ENCODE results near the gene PAEP.

The PAEP gene

DNA sequence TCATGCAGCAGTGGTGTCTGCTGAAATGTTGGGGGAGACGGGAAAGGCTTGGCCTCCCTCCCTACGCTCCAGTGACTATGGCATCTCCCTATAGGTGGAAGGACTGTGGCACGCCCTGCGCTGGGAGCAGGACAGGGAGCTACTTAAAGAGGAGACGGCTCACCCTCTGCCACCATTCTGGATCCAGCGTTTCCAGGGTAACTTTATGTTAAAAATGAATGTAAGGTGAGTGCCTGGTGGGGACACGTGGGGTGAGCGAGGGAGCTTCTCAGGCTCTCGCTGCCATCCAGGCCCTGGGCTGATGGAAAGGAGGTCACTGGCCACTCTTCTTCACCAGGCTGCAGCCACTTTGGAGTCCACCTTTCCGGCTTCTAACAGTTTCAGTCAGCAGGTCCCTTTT lies 15.7 kb downstream of the PAEP start:
- TF ChIP-seq, protein P1, sequence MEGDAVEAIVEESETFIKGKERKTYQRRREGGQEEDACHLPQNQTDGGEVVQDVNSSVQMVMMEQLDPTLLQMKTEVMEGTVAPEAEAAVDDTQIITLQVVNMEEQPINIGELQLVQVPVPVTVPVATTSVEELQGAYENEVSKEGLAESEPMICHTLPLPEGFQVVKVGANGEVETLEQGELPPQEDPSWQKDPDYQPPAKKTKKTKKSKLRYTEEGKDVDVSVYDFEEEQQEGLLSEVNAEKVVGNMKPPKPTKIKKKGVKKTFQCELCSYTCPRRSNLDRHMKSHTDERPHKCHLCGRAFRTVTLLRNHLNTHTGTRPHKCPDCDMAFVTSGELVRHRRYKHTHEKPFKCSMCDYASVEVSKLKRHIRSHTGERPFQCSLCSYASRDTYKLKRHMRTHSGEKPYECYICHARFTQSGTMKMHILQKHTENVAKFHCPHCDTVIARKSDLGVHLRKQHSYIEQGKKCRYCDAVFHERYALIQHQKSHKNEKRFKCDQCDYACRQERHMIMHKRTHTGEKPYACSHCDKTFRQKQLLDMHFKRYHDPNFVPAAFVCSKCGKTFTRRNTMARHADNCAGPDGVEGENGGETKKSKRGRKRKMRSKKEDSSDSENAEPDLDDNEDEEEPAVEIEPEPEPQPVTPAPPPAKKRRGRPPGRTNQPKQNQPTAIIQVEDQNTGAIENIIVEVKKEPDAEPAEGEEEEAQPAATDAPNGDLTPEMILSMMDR (conservative IDR thresholded peaks at IDR 0.05; ENCODE audit: low read depth, low read length), result no peak
- H3K4me3 ChIP-seq (ENCODE audit: low read length), result no peak overlapping the region
- DNase-seq (ENCODE audit: low read depth), result no peak

DNA sequence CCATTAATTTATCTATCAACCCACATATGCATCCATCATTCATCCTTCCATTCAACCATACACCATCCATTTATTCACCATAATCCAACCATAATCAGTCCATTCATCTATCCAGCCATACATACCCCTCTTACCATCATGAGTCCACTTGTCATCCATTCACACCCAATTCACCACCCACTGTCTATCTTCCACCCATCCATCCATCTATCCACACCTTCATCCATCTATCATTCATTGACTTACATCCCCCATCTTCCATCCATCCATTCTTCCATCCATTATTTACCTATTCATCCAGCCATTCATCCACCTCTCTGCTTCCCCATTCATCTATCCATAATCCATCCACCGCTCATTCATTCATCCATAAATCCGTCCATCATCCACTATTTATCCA lies 17.8 kb downstream of the PAEP start:
- no peak overlapping the region for H3K4me3 ChIP-seq (ENCODE audit: low read length)
- TF ChIP-seq, protein P1 (conservative IDR thresholded peaks at IDR 0.05; ENCODE audit: low read depth, low read length), result no peak
- DNase-seq (ENCODE audit: low read depth), result no peak

DNA sequence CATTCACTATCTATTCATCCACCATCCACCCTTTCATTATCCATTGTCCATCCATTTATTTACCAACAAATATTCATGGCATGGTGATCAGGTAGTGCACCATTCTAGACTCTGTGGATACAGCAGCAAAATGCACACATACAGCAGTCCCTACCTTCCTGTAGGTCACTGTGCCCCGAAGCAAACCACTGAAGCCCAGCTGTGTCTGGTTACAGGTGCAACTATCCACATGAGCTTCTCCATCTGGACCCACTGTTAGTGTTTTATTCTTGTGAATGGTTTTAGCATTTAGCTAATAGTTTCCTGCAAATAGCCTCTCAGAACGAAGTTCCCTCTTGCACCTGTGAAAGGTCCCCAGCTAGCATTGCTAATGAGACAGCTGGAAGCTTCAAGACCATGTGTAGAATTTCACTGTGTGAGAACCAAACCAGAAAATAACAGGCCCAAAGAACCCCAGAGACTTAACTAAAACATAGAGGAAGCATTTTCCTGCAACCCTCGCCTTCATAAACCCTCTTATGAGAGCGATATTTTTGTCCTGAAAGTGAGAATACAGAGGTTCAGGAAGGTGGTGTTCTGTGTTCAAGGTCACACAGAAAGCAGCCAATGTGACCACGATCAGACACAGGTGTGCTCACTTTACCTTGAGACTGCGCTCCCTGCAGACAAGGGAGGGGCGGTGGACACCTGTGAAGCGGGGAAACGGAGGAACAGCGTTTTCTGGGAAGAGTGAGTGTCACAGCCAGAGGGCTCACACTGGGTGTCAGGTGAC lies 18.5 kb downstream of the PAEP start:
- DNase-seq (ENCODE audit: low read depth), result no peak
- no peak overlapping the region for H3K4me3 ChIP-seq (ENCODE audit: low read length)
- TF ChIP-seq, protein P1 (conservative IDR thresholded peaks at IDR 0.05; ENCODE audit: low read depth, low read length), result no peak

DNA sequence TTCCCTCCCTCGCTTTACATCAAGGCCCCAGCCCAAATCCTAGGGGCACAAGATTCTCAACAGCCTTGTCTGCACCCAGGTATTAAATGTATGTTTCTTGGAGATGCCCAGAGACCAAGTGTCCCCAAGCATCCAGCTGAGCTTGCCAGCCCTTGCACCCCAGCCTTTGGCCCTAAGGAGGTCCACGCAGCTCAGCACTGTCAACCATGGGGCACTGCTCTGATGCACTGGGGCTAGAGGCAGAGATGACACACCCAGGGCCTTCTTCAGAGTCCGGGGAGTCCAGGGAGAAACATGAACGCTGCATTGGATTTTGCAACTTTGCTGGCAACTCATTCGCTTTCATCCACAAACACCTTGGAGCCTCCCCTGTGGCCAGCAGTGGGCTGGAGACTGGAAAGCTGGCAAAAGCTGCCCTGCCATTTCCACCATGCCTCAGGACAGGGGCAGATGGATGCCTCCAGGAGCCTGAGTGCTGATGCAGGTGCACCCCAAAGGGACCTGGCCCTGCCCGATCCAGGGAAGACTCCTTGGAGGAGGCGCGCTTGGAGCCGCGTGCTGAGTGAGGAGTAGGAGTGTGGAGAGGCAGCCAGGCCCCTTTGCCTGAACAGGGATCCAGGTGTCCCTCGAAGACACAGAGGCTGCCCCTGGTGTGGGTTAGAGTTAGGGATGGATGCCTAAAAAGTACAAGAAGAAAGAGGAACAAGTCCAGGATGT lies 19.3 kb downstream of the PAEP start:
- TF ChIP-seq, protein P1 (conservative IDR thresholded peaks at IDR 0.05; ENCODE audit: low read depth, low read length), result no peak
- no peak overlapping the region for H3K4me3 ChIP-seq (ENCODE audit: low read length)
- no peak for DNase-seq (ENCODE audit: low read depth)

DNA sequence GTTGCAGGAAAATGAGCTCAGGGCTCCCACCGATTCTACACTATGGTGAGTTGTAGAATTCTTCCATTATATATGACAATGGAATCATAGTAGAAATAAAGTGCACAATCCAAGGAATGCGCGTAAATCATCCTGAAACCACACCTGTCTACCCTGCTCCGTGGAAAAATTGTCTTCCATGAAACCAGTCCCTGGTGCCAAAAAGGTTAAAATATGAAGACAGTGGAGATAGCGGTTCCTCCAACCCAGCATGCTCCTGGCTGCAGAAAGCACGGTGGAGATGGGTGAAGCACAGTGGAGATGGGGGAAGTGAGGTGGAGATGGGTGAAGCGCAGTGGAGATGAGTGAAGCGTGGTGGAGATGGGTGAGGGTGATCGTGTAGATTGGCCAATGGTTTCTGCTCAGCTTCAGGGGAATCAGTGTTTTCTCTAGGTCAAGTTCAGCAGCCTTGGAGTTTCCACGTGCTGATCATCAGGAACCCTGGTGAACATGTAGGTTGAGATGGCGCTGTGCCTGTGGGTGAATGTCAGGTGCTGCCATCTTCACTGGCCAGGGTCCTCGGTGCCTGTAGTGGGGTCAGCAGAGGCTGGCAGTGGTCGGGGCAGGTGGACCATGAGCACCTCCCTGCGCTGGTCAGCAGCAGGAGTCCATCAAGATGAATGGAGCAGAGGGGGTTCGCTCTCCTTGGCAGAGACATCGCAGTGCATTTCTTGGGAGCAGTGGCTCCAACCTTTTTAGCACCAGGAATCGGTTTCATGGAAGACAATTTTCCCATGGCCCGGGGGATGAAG lies 20.3 kb downstream of the PAEP start:
- no peak for DNase-seq (ENCODE audit: low read depth)
- no peak overlapping the region for H3K4me3 ChIP-seq (ENCODE audit: low read length)
- TF ChIP-seq, protein P1 (conservative IDR thresholded peaks at IDR 0.05; ENCODE audit: low read depth, low read length), result no peak

DNA sequence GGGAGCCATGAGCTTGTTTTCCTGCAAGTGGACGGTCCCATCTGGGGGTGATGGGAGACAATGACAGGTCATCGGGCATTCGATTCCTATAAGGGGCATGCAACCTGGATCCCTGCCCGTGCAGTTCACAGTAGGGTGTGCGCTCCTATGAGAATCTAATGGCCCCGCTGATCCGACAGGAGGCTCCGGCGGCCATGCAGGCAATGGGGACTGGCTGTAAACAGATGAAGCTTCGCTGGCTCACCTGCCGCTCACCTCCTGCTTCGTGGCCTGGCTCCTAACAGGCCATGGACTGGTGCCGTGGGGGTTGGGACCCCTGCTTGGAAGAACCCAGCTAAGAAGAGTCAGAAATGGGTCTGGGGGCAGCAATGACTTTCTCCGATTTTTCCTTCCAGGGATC lies 21.0 kb downstream of the PAEP start:
- TF ChIP-seq, protein P1 (conservative IDR thresholded peaks at IDR 0.05; ENCODE audit: low read depth, low read length), result no peak
- no peak for DNase-seq (ENCODE audit: low read depth)

More for the DNA sequence above, 21.0 kb downstream of the PAEP start:
- H3K4me3 ChIP-seq (ENCODE audit: low read length), result no peak overlapping the region
